Kidney (tissue), 14 donors: Measurements from ENCODE around the gene SEMA5A. TPM values are rescaled to one million over a fixed set of nuclear protein-coding genes. Genes with fewer than 3 reads are reported as not detected.

Experiments
- DNase-seq, 5 donors: peaks; one replicate each; pipeline ENCODE4 v3.0.0-alpha.2; 2013 to 2020
- FAIRE-seq: peaks from 2 replicates; lab custom pipeline; 2012; peaks lifted over from hg19 to GRCh38; lab: Jason Lieb, UNC
- H3K27ac ChIP-seq, 2 donors: one replicate each; pipeline ENCODE4 v1.7.0; 2013; ENCODE audit warnings: low read depth in 2 of 2, low read length in 2 of 2, inconsistent platforms in 1 of 2
- H3K27me3 ChIP-seq: one replicate; pipeline ENCODE4 v1.7.1; 2013; ENCODE audit warnings: low read length, inconsistent platforms; ENCODE audit not compliant: control insufficient read depth, insufficient read depth
- H3K36me3 ChIP-seq, 3 donors: one replicate each; pipeline versions ENCODE4 v1.7.0 to v1.7.1; 2013; ENCODE audit warnings: low read length in 3 of 3, control low read depth in 1 of 3, inconsistent platforms in 1 of 3; ENCODE audit not compliant: insufficient read depth in 3 of 3, control insufficient read depth in 2 of 3
- H3K4me1 ChIP-seq, 3 donors: one replicate each; pipeline versions ENCODE4 v1.7.0 to v1.7.1; 2013; ENCODE audit warnings: low read length in 3 of 3, inconsistent platforms in 1 of 3, low read depth in 1 of 3; ENCODE audit not compliant: control insufficient read depth in 2 of 3, insufficient read depth in 2 of 3
- H3K4me3 ChIP-seq, 3 donors: one replicate each; pipeline versions ENCODE4 v1.7.0 to v1.8.1; 2013; ENCODE audit warnings: low read length in 3 of 3, control low read depth in 1 of 3, inconsistent platforms in 1 of 3
- H3K9ac ChIP-seq, 3 donors: one replicate each; pipeline versions ENCODE4 v1.7.0 to v1.7.1; 2013; ENCODE audit warnings: low read length in 3 of 3, control low read depth in 1 of 3, inconsistent platforms in 1 of 3
- H3K9me3 ChIP-seq, 3 donors: one replicate each; pipeline versions ENCODE4 v1.7.0 to v1.7.1; 2013; ENCODE audit warnings: low read length in 3 of 3, control low read depth in 1 of 3, inconsistent platforms in 1 of 3; ENCODE audit not compliant: control insufficient read depth in 2 of 3, insufficient read depth in 1 of 3
- intact Hi-C: fragments of 100-400 bp; cut with DNase I; formaldehyde crosslinking; loops from one replicate; pipeline ENCODE4 v1.11.1; 2022
- polyA plus RNA-seq: library from polyadenylated mRNA; stranded (reverse); fragments of 350-450 nt; fragmentation: Illumina TruSeq; extraction: RNeasy Lipid Tissue Mini Kit (QIAGEN cat#74804); gene quantifications from one replicate; pipeline ENCODE4 v1.2.3, GENCODE V29; 2014; ENCODE audit warnings: low read depth, low replicate concordance; ENCODE audit not compliant: insufficient read depth
- total RNA-seq: library from RNA; stranded (reverse); fragmentation: NEBNext Ultra II Directional; extraction: Animal tissue kit (Norgen Biotek cat#: 25700); gene quantifications from one replicate; pipeline ENCODE4 v1.2.1, GENCODE V29; 2021
- TF ChIP-seq, protein P1 (sequence below): IDR thresholded peaks from 3 replicates; pipeline ENCODE4 v1.5.1; 2012; ENCODE audit warnings: mild to moderate bottlenecking, moderate library complexity, borderline replicate concordance; ENCODE audit not compliant: insufficient read depth; ENCODE audit errors: extremely low read depth
- donor health status: control.
- donor health status: control.
- donor health status: control.
- donor health status: control.
- donor health status: control.
- donor health status: DM: yes; HTN: yes; CAD: no.
- donor health status: Normal renal cell carcinoma (clear cell type).

SEMA5A gene
- total and polyA plus RNA-seq, 2 donors from 2014 or later: 7.9 to 23.3 TPM

- intact Hi-C loops: no loop called here
- peaks cover 0 to 3% (median 0%) of the 10 kb centered on the region in 3 donors for H3K4me1 ChIP-seq
- TF ChIP-seq, protein P1, sequence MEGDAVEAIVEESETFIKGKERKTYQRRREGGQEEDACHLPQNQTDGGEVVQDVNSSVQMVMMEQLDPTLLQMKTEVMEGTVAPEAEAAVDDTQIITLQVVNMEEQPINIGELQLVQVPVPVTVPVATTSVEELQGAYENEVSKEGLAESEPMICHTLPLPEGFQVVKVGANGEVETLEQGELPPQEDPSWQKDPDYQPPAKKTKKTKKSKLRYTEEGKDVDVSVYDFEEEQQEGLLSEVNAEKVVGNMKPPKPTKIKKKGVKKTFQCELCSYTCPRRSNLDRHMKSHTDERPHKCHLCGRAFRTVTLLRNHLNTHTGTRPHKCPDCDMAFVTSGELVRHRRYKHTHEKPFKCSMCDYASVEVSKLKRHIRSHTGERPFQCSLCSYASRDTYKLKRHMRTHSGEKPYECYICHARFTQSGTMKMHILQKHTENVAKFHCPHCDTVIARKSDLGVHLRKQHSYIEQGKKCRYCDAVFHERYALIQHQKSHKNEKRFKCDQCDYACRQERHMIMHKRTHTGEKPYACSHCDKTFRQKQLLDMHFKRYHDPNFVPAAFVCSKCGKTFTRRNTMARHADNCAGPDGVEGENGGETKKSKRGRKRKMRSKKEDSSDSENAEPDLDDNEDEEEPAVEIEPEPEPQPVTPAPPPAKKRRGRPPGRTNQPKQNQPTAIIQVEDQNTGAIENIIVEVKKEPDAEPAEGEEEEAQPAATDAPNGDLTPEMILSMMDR: no peak
- no peak for FAIRE-seq
- no peak for DNase-seq
- H3K9me3 ChIP-seq: no peaks in the 10 kb centered on the region
- H3K27ac ChIP-seq: no peak overlapping the region
- H3K4me3 ChIP-seq: no peak overlapping the region
- H3K27me3 ChIP-seq: no peaks in the 10 kb centered on the region
- H3K36me3 ChIP-seq: no peaks in the 10 kb centered on the region
- no peak overlapping the region for H3K9ac ChIP-seq
Observed at GRCh38 chr5:9373571-9373970, 172.3 kb downstream of the SEMA5A start.

DNA sequence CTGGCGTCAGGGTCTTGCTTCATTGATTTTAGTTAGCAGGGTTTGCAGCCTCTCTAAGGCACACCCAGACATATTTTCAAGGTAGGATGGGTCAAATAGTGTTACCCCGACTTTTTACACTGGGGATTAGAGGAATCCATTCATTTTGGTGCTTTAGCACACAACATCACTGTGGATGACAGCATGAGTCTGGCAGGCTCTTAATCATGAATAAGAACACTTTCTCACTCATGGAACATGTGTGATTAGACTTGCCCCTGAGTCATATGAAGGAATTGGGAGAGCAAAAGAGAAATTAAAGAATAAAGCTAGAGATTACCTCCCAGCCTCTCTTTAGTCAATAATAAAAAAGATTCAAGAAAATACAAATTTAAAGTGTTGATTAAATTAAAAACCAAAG lies 175.6 kb downstream of the SEMA5A start:
- no peak overlapping the region for H3K9ac ChIP-seq
- no peak for FAIRE-seq
- no peaks in the 10 kb centered on the region for H3K9me3 ChIP-seq
- intact Hi-C loops: no loop called here
- peaks cover 0 to 3% (median 0%) of the 10 kb centered on the region in 3 donors for H3K4me1 ChIP-seq
- H3K36me3 ChIP-seq: no peaks in the 10 kb centered on the region
- no peak for DNase-seq
- H3K27me3 ChIP-seq: no peaks in the 10 kb centered on the region
- H3K4me3 ChIP-seq: no peak overlapping the region
- TF ChIP-seq, protein P1: no peak
- H3K27ac ChIP-seq: no peak overlapping the region

GRCh38 chr5:9365512-9365911 lies 180.4 kb downstream of the SEMA5A start:
- TF ChIP-seq, protein P1: no peak
- DNase-seq (no peak), FAIRE-seq (no peak)
- Histone ChIP-seq H3K36me3 (no peaks in the 10 kb centered on the region), H3K4me3 (no peak overlapping the region), H3K4me1 (no peaks in the 10 kb centered on the region), H3K9me3 (no peaks in the 10 kb centered on the region), H3K27ac (no peak overlapping the region), H3K9ac (no peak overlapping the region), H3K27me3 (no peaks in the 10 kb centered on the region)
- intact Hi-C loops: no loop called here

DNA sequence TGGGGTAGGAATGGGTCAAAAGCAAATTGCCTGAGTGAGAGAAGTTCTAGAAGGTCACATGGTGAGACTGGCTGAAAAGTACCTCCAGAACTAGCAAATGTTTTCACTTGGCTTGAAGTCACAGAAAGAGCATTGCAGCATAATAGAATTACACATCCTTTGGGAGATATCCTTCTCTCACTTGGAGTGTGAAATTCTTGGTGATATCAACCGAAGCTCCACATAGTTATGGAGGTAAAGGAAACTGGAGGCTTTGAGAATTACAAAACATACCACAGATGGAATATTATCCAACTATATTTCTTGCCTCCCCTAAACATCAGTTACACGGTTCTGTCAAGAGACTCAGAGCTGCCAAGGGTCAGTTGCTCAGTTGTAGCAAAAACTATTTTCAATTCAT lies 182.4 kb downstream of the SEMA5A start:
- Histone ChIP-seq H3K36me3 (no peaks in the 10 kb centered on the region), H3K4me3 (no peak overlapping the region), H3K27ac (no peak overlapping the region), H3K9me3 (no peaks in the 10 kb centered on the region), H3K27me3 (no peaks in the 10 kb centered on the region), H3K4me1 (no peaks in the 10 kb centered on the region), H3K9ac (no peak overlapping the region)
- TF ChIP-seq, protein P1: no peak
- intact Hi-C loops: no loop called here
- FAIRE-seq (no peak), DNase-seq (no peak)
